ENCODE results near the gene WDR81.

- no peak for TF ChIP-seq EZH2 (IDR thresholded peaks at IDR 0.05; ENCODE audit: insufficient read depth, poor library complexity, severe bottlenecking)
- no peak for TF ChIP-seq EZH2phosphoT487 (IDR thresholded peaks at IDR 0.05; ENCODE audit: insufficient read depth, low read depth)
Observed at GRCh38 chr17:1716076-1716911, 8.2 kb upstream of the WDR81 start.
